Suppressor macrophage (primary cell): ENCODE measurements around the gene PPP3CA.

Source experiments
- DNase-seq, 4 experiments: peaks; one replicate each; pipeline ENCODE4 v3.0.0-alpha.2; 2020 to 2022
- total RNA-seq, 17 experiments: gene quantifications; one replicate each; lab custom pipeline; 2026; ENCODE audit warnings: mixed read lengths in 6 of 17, inconsistent platforms in 3 of 17; lab: John Stamatoyannopoulos, UW

The PPP3CA gene
- 37.8 to 81.7 (median 67.1) reads per million in 17 experiments for total RNA-seq

- DNase-seq: no peak
These were observed at the start of gene PPP3CA for GRCh38 chr4:101347267-101347556. Gene PPP3CA (minus strand): TSS chr4:101347526.

- DNase-seq: no peak
These were observed 45.9 kb upstream of the PPP3CA start for GRCh38 chr4:101393256-101393655.

GRCh38 chr4:101370663-101371210, 23.4 kb upstream of the PPP3CA start:
- DNase-seq: no peak

- no peak for DNase-seq
These were observed 19.9 kb upstream of the PPP3CA start for GRCh38 chr4:101367201-101367600.

GRCh38 chr4:101366331-101366730, 19.0 kb upstream of the PPP3CA start:
- no peak for DNase-seq

- no peak for DNase-seq
These were observed 10.4 kb upstream of the PPP3CA start for GRCh38 chr4:101357751-101358150.

GRCh38 chr4:101356928-101357327, 9.6 kb upstream of the PPP3CA start:
- no peak for DNase-seq

- peak in 1 of 4 experiments; percentile 6 for DNase-seq
These were observed 8.7 kb upstream of the PPP3CA start for GRCh38 chr4:101355767-101356702.

GRCh38 chr4:101355246-101355645, 7.9 kb upstream of the PPP3CA start:
- no peak for DNase-seq

- no peak for DNase-seq
These were observed 2.4 kb upstream of the PPP3CA start for GRCh38 chr4:101349801-101350064.

- DNase-seq: peak; percentile 38 to 62 (median 52)
These were observed 1.9 kb upstream of the PPP3CA start for GRCh38 chr4:101348995-101349800.

- DNase-seq: peak; percentile 6 to 42 (median 25)
These were observed 1.1 kb upstream of the PPP3CA start for GRCh38 chr4:101348367-101348827.

GRCh38 chr4:101347557-101348366, 436 bp upstream of the PPP3CA start:
- DNase-seq: peak; percentile 97 to 99 (median 98)

GRCh38 chr4:101346351-101347266, 717 bp downstream of the PPP3CA start:
- DNase-seq: peak; percentile 55 to 80 (median 70)

- DNase-seq: peak in 3 of 4 experiments; percentile 30 to 64 (median 62)
These were observed 1.6 kb downstream of the PPP3CA start for GRCh38 chr4:101345596-101346350.

GRCh38 chr4:101345271-101345595, 2.1 kb downstream of the PPP3CA start:
- DNase-seq: peak; percentile 4 to 23 (median 10)

GRCh38 chr4:101339332-101339731, 8.0 kb downstream of the PPP3CA start:
- DNase-seq: no peak

GRCh38 chr4:101337688-101338087, 9.6 kb downstream of the PPP3CA start:
- no peak for DNase-seq

- DNase-seq: no peak
These were observed 12.3 kb downstream of the PPP3CA start for GRCh38 chr4:101334963-101335572.

- DNase-seq: no peak
These were observed 14.9 kb downstream of the PPP3CA start for GRCh38 chr4:101332424-101332823.
